PC-3 (cell line): ENCODE data around the gene ZNF785. TPM values are rescaled to one million over a fixed set of nuclear protein-coding genes. Genes with fewer than 3 reads are reported as not detected.
A peak's percentile ranks its signal among the peaks of the same experiment; 100 is the strongest.

Source experiments
- ATAC-seq: fragments of 200-7000 bp; cut with Tn5 transposase; 2 replicates; pipeline ENCODE4 v1.9.1; 2020; ENCODE audit warnings: mild to moderate bottlenecking, moderate library complexity
- BruUV-seq: library from RNA; stranded (reverse); fragments of 400-500 nt; replicated peaks from 2 replicates; lab custom pipeline; 2021; lab: Mats Ljungman, UMichigan
- CTCF ChIA-PET: fragments of 300-600 bp; sonication (Branson Sonifier 250); formaldehyde crosslinking; loops from one replicate; lab custom pipeline; 2022; ENCODE audit warnings: antibody characterized with exemption; lab: Charles Lee
- POLR2A ChIA-PET: fragments of 300-600 bp; sonication (Branson Sonifier 250); formaldehyde crosslinking; loops from one replicate; lab custom pipeline; 2022; ENCODE audit warnings: antibody characterized with exemption; ENCODE audit not compliant: unreplicated experiment; lab: Charles Lee
- DNase-seq: peaks from one replicate; pipeline ENCODE4 v3.0.0-alpha.2; 2015
- H2AFZ ChIP-seq: fragments of 300-600 bp; sonication (generic); 2 replicates; pipeline ENCODE4 v1.6.0; 2016; ENCODE audit warnings: antibody characterized with exemption, low read length
- H3F3A ChIP-seq: fragments of 300-600 bp; sonication (generic); one replicate; pipeline ENCODE4 v1.6.0; 2017; ENCODE audit warnings: antibody characterized with exemption, low read length, control low read depth, mild to moderate bottlenecking; ENCODE audit not compliant: unreplicated experiment
- H3K27ac ChIP-seq: fragments of 300-600 bp; sonication (generic); 2 replicates; pipeline ENCODE4 v1.5.1; 2016; ENCODE audit warnings: mild to moderate bottlenecking, low read length
- H3K27me3 ChIP-seq: fragments of 300-600 bp; sonication (generic); 2 replicates; pipeline ENCODE4 v1.6.1; 2016; ENCODE audit warnings: low read length, mixed read lengths
- H3K36me3 ChIP-seq: fragments of 300-600 bp; sonication (generic); 2 replicates; pipeline ENCODE4 v1.6.1; 2016; ENCODE audit warnings: low read depth, mixed run types, low read length, mixed read lengths
- H3K4me1 ChIP-seq: fragments of 300-600 bp; sonication (generic); 2 replicates; pipeline ENCODE4 v1.5.1; 2016; ENCODE audit warnings: low read length; ENCODE audit not compliant: insufficient read depth
- H3K4me2 ChIP-seq: fragments of 300-600 bp; sonication (generic); 2 replicates; pipeline ENCODE4 v1.6.0; 2016; ENCODE audit warnings: low read length
- H3K4me3 ChIP-seq: fragments of 300-600 bp; sonication (generic); 2 replicates; pipeline ENCODE4 v1.5.1; 2016; ENCODE audit warnings: mild to moderate bottlenecking, low read length, mixed read lengths
- H3K79me2 ChIP-seq: fragments of 300-600 bp; sonication (generic); 2 replicates; pipeline ENCODE4 v1.6.1; 2017; ENCODE audit warnings: low read length, mixed read lengths
- H3K9ac ChIP-seq: fragments of 300-600 bp; sonication (generic); 2 replicates; pipeline ENCODE4 v1.6.0; 2016; ENCODE audit warnings: mild to moderate bottlenecking, low read length
- H3K9me2 ChIP-seq: fragments of 300-600 bp; sonication (generic); replicated peaks from 2 replicates; pipeline ENCODE4 v1.6.1; 2016; ENCODE audit warnings: mixed run types, low read length, mixed read lengths
- H3K9me3 ChIP-seq: fragments of 300-600 bp; sonication (generic); 2 replicates; pipeline ENCODE4 v1.6.1; 2016; ENCODE audit warnings: low read length, mixed read lengths
- H4K20me1 ChIP-seq: fragments of 300-600 bp; sonication (generic); 2 replicates; pipeline ENCODE4 v1.6.1; 2016; ENCODE audit warnings: low read length, mixed read lengths
- CTCF ChIP-seq: fragments of 300-600 bp; sonication (generic); conservative IDR thresholded peaks from 2 replicates; pipeline ENCODE4 v1.5.1; 2017; ENCODE audit warnings: antibody characterized with exemption, low read depth, mild to moderate bottlenecking, low read length
- EZH2 ChIP-seq: fragments of 300-600 bp; sonication (generic); IDR thresholded peaks from one replicate; pipeline ENCODE4 v1.6.1; 2017; ENCODE audit warnings: antibody characterized with exemption, mild to moderate bottlenecking, low read length; ENCODE audit not compliant: unreplicated experiment
- EZH2phosphoT487 ChIP-seq: fragments of 300-600 bp; sonication (generic); IDR thresholded peaks from 2 replicates; pipeline ENCODE4 v1.6.1; 2018; ENCODE audit warnings: mild to moderate bottlenecking, antibody characterized with exemption, low read length, borderline replicate concordance
- intact Hi-C: fragments of 100-400 bp; cut with micrococcal nuclease; formaldehyde crosslinking; loops from 2 replicates; pipeline ENCODE4 v1.9.0; 2023
- total RNA-seq: library from RNA; depleted of rRNA; stranded (reverse); fragments of >200 nt; gene quantifications from 2 replicates; pipeline ENCODE4 v1.2.3, GENCODE V29; 2014

ZNF785 gene
- total RNA-seq, 1 experiment from 2014 or later, result 4.9 TPM

GRCh38 chr16:30574678-30575077 is 10.8 kb downstream of the ZNF785 start:
- H3K9me2 ChIP-seq, result no peaks in the 10 kb centered on the region
- no TSS peak for BruUV-seq
- H4K20me1 ChIP-seq, result no peaks in the 10 kb centered on the region
- DNase-seq, result no peak
- H3K27me3 ChIP-seq, result no peaks in the 10 kb centered on the region
- no peak overlapping the region for H3K27ac ChIP-seq
- H3F3A ChIP-seq, result no peaks in the 10 kb centered on the region
- H3K9me3 ChIP-seq, result no peaks in the 10 kb centered on the region
- intact Hi-C loops, result loop anchor here (10.0 kb wide), 1 partner anchor 60 kb away; no protein-coding TSS in a partner anchor
- 0 out of 2 replicates have a peak, but pooled peaks cover 2% of the 10 kb centered on the region for H3K36me3 ChIP-seq
- H3K4me2 ChIP-seq, result no peak overlapping the region
- ATAC-seq, result no peak
- CTCF ChIA-PET, result no interaction called here
- H3K4me3 ChIP-seq, result no peak overlapping the region
- H3K79me2 ChIP-seq, result peaks cover 7% of the 10 kb centered on the region; the same call in 1 of the 2 replicates
- H3K9ac ChIP-seq, result no peak overlapping the region
- H3K4me1 ChIP-seq, result peaks cover 9% of the 10 kb centered on the region; the same call in 1 of the 2 replicates
- H2AFZ ChIP-seq, result no peak overlapping the region
- TF ChIP-seq EZH2phosphoT487 (no peak), EZH2 (no peak), CTCF (no peak)
- POLR2A ChIA-PET, result interaction anchor here (0.6 kb wide), 2 partner anchors 16 to 204 kb away, joined by 3 to 5 read pairs; no protein-coding TSS in a partner anchor

DNA sequence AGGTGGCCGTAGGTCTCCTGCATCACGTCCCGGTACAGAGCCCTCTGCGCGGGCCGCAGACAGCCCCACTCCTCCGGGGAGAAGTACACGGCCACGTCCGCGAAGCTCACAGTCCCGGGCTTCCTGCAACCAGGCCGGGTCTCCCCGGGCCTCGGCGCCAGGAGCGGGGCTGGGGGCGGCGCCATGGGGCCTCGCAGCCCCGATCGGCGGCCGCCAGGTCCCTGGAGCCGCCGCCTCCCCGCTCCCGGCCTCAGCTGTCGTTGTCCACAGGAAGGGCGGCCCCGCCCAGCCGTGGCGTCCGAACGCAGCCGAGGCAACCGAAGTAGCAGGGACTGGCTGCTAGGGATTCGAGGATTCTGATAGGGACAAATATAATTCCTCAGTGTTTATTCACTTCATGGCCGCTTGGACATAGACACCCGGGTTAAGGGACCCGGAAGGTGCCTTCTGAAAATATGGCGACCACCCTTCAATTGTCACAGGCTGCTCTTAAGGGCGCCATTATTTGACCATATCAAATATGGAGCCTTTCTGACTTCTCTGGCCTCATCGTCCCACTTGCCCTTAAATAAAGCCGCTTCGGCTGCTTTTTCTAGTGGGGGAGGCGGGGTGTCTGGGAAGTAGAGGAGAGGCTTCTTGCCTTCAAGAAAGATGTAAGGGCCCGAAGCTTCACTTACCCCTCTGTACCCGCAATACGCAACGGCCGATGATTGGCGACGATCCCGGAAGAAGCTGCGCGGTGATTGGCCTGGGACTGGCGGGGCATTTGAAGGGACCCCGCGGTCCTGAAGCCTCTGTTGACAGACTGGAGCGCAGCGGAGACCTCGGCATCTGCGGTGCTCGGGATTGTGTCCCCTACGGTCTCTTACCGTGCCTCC is 13.8 kb downstream of the ZNF785 start, which contains the start of gene ZNF688:
Gene ZNF688, minus strand, starts transcription at position 270 of the 878 bp plus-strand sequence. Its CDS starts 85 bp downstream, at position 185.
- ChIA-PET POLR2A (interaction anchor here (0.6 to 0.9 kb wide), 2 partner anchors 13 to 201 kb away, joined by 3 to 8 read pairs; partner anchors contain the start of gene ZNF764), CTCF (no interaction called here)
- TF ChIP-seq EZH2phosphoT487 (no peak), EZH2 (no peak), CTCF (no peak)
- H3K9me3 ChIP-seq, result no peaks in the 10 kb centered on the region
- no peaks in the 10 kb centered on the region for H3K9me2 ChIP-seq
- H3K27me3 ChIP-seq, result no peaks in the 10 kb centered on the region
- peak within 1 kb of the TSS; percentile 89 for H3K27ac ChIP-seq
- DNase-seq, result peak; percentile 90
- H3K4me2 ChIP-seq, result peak within 1 kb of the TSS; percentile 100
- H3K4me1 ChIP-seq, result peaks cover 34% of the 10 kb centered on the region
- intact Hi-C loops, result loop anchor here (10.0 kb wide), 1 partner anchor 63 kb away; no protein-coding TSS in a partner anchor
- ATAC-seq, result peak; percentile 75
- no peaks in the 10 kb centered on the region for H3K36me3 ChIP-seq
- no TSS peak for BruUV-seq
- H2AFZ ChIP-seq, result peak within 1 kb of the TSS; percentile 98
- H4K20me1 ChIP-seq, result no peaks in the 10 kb centered on the region
- H3F3A ChIP-seq, result no peaks in the 10 kb centered on the region
- peaks cover 7% of the 10 kb centered on the region; the same call in 1 of the 2 replicates for H3K79me2 ChIP-seq
- peak within 1 kb of the TSS; percentile 92 for H3K9ac ChIP-seq
- peak within 1 kb of the TSS; percentile 94 for H3K4me3 ChIP-seq
